ENCODE results near the gene PGS1.
"Not testable (repeated sequence)": the region's sequence is repeated elsewhere in the genome, so short reads cannot be mapped to it uniquely, and the experiment has no call there.

The PGS1 gene

DNA sequence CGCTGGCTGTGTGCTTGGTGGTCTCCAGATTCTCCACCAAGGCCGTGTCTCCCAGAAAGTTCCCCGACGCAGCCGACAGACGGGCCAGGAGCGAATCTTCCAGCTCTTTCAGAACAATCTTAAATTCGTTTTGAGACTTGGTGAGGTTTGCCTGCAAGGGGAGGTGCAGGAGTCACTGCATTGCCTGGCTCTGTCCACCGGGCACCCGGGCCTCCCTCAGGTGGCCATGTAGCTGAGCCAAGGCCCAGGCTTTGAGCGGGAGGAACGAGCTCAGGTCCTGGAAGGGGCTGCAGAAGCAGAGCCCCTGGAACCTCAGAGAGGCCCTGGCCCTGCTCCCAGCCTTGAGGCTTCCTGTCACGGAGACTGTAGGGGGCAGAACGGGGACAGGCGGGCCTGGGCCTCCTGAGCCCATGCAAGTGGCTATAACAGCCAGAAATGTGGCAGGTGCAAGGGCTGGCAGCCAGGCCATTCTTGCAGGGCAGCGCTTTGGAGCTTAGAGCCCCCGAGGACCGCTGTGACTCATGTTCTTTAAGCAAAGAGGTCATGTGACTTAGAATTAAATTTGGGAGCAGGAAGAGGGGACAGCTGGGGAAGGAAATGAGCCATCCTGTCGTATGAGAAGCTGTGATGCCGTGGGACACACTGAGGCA is 72.4 kb downstream of the PGS1 start:
- DNase-seq, result peak; percentile 57

DNA sequence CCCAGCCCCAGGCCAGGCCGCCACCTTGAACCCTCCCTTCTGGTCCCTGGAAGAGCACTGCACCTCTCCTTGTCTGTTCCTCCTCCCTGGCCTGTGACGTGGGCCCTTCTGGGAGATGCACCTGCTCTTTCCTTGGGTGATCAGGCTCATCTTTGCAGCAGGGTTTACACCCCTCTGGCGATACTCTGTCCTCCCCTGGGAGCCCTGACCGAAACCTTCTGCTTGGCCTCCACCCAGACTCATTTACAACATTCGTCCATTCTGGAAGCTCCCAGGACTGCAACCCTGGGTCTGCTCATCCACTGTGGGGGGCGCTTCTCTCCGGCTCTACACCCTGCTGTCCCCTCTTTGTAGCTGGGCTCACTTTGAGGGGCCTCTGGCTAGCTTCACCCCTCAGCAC is 73.3 kb downstream of the PGS1 start:
- no peak for DNase-seq

DNA sequence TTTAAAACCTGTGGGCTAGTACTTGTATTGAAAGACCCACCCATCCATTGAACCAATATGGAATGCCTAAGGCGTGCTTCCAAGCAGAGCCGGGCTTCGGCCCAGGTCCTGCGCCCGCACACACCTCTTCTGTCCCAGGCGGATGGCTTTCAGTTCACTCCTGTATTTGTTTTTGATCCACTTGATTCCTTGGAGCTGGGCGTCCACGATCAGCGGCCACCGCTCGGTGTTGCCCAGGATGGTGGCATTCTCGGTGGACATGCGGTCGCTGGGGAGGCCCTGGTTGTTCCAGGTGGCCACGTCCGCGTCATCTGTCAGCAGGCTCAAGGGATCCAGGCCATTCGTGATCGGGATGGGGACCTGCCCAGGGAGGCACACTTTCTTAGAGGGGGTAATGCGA is 75.9 kb downstream of the PGS1 start:
- DNase-seq, result no peak

DNA sequence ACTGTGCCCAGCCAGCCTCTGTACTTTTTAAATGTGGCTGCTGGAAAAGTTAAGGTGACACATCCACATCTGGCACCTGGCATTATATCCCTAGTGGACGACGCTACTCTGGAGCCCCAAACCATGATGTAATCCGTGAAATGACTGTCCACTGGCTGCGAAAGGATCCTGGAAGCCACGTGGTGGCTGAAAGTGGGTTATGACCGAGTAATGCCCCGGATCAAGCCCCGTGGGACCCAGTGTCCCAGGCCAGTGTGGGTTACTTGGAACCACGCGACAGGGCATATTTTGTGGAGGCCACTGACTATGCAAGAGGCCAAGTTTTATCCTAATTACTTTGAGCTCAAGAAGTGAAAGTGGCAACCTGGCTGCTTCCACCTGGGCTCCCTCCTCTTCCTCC is 79.6 kb downstream of the PGS1 start:
- DNase-seq, result no peak

DNA sequence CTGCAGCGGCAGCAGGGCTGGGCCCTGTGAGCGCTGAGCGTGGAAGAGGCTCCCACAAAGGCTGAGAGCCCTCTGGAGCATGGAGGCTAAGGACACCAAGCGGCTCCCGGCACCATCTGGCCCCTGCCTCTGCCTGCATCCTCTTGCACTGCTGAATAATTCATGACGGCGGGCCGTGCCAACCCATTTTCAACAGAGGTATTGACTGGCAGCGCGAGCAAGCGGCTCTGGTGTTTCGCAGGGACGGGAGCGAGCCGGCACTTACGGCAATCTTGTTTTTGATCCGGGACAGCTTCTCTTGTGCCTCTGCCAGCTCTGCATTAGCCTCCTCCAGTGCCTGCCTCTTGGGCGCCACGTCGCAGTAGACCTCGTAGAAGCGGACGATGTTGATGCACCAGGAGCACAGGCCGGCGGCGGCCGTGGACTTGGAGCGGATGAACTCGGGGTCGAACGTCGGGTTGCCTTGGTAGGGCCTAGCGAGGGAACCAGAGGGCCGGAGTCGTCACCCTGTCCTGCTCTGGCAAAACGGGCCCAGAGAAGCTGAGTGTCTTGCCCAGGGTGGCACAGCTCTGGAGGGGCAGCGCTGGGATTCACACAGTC is 80.4 kb downstream of the PGS1 start:
- no peak for DNase-seq

DNA sequence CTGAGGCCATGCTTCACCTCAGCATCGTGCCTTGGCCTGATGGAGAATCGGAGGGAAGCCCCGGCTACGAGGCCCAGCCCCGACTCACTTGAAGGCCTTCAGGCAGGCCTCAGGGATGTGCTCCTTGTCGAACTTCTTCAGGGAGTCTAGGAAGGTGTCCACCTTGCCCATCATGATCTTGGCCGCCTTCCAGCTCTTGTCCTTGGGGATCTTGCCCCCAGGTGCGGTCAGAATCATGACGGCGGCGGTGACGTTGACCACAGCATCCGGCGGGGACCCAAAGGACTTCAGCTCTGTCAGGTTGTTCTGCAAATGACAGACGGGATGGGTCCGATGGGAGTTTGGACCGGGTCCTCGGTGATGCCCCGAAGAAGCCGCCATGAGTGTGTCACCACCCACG is 81.2 kb downstream of the PGS1 start:
- no peak for DNase-seq

DNA sequence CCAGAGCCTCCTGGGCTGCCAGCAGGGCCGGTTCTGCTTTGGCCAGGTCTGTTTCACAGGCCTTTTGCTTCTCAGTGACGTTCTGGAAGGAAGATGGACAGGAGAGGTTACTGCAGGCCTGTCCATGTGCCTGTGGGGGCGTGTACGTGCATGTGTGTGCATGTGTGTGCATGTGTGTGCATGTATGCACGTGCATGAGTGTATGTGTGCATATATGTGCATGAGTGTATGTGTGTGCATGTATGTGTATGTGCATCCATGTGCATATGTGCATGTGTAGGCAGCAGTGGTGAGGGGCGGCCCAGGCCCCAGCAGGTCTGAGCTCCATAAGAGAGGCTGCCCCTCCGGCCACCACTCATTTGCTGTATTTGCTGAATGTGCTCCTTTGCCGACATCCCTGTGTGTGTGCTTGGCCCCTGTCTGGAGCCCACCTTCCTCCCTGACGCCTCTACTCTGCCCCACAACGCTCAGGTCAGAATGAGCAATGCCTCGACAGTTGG is 81.8 kb downstream of the PGS1 start:
- DNase-seq, result no peak

DNA sequence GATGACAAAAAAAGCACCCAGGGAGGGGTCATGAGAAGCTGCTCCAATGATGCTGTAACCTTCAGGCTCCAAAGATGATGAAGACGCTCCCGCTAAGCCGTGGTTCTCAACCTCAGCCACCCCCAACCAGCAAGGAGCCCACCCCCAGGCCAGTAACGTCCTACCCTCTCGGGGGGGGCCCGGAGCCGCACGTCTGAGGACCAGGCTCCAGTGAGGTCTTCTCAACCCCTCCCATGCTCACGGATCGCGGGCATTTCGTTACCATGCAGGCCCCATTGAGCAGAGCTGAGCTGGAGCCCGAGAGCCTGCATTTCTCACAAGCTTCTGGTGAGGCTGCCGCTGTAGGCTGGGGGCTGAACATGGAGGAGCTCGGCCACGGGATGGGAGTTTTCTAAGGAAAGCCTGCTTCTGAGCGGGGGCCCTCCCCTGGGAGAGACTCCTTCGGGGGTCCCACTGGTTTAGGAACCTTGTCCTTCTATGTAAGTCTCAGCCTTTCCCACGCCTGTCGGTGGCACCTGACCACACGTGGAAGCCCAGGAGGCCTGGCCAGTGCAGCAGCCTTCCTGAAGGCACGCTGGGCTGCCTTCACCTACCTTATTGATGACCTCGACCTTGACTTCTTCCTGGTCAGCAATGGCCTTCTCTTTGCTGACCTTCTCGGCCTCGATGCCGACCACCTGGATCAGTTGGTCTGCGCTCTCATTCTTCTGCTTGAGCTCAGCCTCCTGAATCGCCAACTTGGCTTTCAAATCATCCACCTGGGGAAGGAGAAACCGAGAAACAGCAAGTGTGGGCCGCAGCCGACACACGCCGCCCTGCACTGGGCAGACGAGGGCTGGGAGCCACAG is 82.7 kb downstream of the PGS1 start:
- no peak for DNase-seq

DNA sequence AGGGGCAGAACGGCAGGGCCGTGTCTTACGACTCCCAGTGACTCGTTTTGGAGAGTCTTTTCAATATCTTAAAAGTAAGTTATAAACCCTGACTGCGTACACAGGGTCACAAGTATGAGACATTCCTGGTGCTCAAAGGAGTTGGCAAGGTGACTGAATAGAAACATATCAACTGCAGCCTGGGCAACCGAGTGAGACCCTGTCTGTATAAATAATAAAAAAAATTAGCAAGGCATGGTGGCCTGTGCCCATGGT is 83.3 kb downstream of the PGS1 start:
- DNase-seq, result no peak

DNA sequence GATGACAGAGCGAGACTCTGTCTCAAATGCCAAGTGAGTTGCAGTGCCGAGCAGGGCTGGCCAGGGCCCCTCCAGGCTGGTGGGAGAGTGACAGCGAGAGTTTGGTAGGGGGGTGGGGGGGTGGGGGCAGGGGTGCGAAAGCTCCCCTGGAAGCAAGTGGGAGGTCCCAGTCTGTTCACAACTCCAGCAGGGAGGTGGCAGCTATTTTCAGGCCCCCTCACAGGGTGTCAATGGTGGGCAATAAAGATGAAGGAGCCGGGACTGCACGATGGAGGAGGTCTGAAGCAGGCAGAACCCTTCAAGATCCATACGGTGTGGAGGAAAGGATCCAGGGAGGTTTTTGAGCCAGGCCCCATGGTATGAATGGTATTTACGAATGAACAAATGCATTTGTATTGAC is 83.7 kb downstream of the PGS1 start:
- DNase-seq, result no peak

DNA sequence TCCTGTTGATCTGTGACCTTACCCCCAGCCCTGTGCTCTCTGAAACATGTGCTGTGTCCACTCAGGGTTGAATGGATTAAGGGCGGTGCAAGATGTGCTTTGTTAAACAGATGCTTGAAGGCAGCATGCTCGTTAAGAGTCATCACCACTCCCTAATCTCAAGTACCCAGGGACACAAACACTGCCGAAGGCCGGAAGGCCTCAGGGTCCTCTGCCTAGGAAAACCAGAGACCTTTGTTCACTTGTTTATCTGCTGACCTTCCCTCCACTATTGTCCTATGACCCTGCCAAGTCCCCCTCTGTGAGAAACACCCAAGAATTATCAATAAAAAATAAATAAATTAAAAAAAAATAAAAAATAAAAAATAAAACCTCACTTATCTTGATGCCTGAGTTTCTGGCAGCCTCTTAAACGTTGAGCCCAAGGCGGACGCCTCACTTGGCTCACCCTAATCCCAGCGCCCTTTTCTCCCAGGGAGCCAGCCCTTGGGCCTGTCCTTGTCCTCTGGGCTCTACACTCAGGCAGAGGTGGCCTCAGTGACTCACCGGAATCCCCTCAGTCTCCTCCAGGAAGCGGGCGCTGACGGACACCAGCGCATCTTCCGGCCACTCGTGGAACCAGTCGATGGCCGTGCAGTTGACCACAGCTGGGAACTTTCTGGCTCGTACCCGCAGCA is 87.8 kb downstream of the PGS1 start:
- not testable (repeated sequence) for DNase-seq

DNA sequence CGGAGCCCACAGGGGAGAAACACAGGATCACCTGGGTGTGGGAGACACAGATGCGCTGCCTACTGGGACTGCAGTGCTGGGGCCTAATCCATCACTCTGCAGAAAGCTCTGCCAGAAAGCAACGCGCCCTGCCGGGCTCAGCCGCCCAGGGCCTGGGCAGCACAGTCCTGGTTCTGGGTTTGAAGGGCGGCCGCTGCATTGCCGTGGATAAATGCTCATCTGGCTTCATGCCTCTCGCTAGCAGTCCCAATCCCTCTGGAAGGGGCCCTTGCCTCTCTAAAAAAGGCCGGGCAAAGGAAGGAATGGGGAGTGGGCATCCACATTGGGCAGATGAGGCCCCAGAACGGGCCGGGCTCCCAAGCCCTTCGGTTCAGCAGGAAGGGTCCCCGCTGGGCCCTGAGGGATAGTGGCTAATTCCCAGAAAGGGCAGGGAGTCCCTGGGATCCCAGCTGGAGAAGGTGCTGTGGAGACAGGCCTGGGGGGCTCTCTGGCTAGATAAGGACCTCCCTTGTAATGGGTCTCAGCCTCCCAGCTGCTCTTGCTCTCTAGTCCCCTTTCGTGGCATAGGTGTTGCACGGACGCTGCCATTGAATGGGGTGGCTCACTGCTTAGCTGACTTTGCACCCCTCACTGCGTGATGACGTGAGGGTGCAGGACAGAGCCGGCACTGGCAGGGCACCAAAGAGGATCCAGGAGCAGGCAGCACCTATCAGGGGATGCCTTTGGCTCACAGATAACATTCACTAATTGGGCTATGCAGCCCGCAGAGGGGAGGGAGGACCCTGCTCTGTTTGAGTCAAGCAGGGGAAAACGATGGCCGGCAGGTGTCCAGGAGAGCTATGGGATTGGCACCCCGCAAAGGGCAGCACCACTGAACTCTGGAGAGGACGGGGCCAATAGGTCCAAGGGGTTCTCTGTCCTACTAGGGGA is 88.6 kb downstream of the PGS1 start:
- no peak for DNase-seq

DNA sequence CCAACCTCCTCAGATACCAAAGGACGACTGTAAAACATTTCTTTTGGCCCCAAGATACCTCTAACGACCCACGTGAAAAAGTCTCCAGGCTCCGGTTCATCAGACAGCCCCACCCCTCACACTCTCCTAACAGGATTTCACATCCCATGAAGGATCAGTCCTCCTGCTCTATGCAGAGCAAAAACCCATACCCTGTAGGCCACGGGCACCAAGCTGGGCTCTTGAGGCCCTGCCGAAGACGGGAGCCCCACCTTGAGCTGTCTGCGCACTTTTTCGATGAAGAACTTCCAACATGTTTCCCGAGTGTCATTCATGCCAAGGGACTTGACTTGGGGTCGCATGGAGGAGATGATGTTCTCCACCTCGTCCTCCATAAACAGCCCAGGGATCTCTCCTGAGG is 89.9 kb downstream of the PGS1 start:
- no peak for DNase-seq

DNA sequence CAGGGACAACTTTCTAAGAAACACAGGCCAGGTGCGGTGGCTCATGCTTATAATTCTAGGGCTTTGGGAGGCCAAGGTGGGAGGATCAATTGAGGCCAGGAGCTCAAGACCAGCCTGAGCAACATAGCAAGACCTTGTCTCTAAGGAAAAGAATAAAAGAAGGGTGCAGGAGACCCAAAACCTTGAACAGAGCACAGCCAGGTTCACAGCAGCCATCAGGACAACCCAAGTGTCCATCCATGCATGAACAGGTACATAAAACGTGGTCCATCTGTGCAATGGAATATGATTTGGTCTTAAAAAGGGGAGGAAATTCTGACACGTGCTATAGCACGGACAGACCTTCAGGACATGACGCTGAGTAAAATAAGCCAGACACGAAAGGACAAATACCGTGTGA is 91.0 kb downstream of the PGS1 start:
- DNase-seq, result no peak

DNA sequence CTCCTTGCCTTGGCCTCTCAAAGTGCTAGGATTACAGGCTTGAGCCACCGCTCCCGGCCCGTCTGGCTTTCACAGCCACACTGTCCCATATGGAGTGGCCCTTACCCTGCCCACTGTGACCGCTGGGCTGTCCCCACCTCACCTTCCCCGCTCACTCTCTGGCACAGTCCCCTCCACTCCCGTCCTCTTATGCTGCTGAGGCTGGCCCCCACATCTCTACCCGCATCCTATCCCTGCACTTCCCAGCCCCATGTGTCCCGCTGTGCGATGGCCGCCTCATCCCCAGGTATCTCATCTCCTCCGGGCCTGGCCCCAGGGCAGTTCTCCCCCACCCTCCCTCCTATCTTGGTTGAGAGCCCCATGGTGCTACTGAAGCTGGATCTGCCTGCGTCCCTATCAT is 93.2 kb downstream of the PGS1 start:
- no peak for DNase-seq

DNA sequence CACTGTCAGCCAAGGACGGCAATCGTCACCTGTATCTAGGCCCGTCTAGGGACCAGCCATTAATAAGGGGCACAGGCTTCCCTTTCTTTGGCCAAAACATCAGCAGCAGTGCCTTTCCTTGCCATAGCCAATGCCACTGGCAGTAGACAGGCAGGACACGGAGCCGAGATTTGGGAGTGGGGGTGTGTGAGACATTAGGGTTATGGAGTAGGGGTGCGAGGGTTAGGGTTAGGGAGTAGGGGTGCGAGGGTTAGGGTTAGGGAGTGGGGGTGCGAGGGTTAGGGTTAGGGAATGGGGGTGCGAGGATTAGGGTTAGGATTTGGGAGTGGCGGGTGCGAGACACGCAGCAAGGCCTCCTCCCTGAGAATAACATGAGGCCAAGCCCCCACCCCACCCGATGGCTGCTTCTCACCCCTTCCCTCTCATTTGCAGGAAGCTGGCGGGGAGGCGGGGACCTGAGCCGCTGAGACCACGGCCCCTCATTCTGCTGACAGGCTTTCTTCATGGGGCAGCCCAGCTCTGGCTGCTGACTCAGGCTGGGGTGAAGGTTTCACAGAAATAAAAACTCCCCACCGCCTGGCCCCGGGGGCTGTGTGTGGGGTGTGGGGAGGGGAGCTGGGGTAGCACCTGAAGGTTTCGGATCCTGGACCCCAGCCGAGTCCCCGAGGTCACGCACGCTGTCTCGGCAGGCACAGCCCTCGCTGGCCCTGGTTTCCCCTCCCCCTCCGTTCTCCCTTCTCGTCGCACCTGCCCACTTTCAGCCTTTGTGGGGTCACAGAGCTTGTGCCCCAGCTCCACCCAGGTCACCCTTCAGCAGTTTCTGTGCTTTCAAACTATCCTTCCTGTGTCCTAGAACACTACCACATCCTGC is 93.8 kb downstream of the PGS1 start:
- no peak for DNase-seq

DNA sequence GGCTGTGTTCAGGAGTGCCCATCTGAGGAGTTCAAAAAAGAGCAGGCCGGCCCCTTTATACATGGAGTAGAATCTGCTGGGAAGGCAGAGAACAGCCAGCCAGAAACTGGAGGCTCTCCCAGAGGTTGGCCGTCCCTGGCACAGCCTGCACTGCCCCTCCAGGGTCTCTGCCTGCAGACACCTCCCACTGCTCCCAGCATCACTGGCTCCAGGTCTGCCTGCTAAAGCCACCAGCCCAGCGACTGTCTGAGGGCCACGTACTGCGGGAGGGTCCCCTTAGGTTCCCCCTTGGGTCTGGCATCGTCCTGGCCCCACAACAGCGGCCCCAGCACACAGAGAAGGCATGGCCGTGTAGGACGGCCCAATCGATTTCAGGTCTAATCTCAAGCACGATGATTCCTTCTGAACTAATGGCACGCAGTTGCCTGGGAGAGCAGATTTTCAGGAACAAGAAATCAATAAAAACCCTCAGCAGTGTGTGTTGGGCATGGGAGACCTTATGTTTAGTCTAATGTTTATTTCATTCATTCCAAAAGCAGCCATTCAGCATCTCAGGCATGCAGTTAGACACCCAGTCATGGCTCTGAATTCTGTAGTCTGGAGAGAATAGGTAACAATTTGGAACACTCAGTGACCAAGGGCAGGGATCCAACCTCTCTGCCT is 95.6 kb downstream of the PGS1 start:
- no peak for DNase-seq

Data from left hindlimb (tissue), 1 donor.